ENCODE measurements around the gene CNOT3. TPM values are rescaled to one million over a fixed set of nuclear protein-coding genes. Genes with fewer than 3 reads are reported as not detected.

The CNOT3 gene
- total and polyA plus RNA-seq, 2 donors (not counting 1 experiment from before 2014, with no cell fraction given) = 28.1 to 82.1 TPM

DNA sequence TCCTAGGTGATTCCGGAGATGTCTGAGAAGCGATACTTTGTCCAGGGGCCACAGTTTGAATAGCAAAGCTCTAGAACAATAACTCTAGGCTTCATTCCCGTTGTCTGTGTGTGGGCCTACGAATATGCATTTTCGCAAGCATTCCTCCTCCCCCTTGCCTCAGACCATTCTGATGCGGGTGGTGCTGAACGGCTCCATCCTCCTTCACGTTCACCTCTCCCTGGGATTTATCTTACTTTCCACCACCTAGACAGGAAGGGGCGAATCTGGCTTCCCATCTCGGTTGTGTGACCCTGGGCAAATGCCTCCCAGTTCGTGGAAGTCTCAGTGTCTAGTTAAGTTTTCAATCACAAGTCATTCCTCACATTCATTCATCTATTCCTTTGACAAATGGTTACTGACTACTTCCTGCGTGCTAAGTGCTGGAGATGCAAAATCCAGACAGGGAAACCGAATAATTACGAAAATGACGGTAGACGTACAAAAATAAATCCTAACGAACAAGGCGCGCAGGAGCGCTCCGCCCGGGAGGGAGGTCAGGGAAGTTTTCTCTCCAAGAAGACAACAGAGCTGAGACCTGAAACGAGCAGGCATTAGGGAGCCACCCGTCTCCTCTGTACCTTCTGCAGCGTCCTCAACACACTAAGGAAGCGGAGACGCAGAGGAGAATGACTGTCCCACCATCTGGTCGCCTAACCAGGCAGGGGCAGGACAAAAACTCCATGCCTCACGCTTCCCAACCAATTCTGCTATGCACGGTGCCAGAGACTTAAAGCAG is 1.3 kb upstream of the CNOT3 start:
- Histone ChIP-seq H3K27ac (ENCODE audit: low read length in 2 of 2) (peak overlapping the region; percentile 4 to 15), H3K4me2 (replicated peaks; ENCODE audit: low read depth, low read length, poor library complexity, severe bottlenecking) (peak overlapping the region; percentile 82), H3K79me2 (ENCODE audit: control insufficient read depth, insufficient read depth, low read length) (peaks cover 37% of the 10 kb centered on the region), H3K9me3 (ENCODE audit: control extremely low read depth in 1 of 3, control insufficient read depth in 2 of 3, insufficient read depth in 1 of 3, low read length in 2 of 3) (no peaks in the 10 kb centered on the region), H4K20me1 (ENCODE audit: control insufficient read depth, insufficient read depth, low read length, poor library complexity, severe bottlenecking) (peaks cover 34% of the 10 kb centered on the region), H2AFZ (ENCODE audit: insufficient read depth, low read depth, low read length, poor library complexity, severe bottlenecking) (peak overlapping the region; percentile 81), H3K4me1 (ENCODE audit: control insufficient read depth in 2 of 2, insufficient read depth in 2 of 2, low read length in 2 of 2) (peaks cover 24 to 32% of the 10 kb centered on the region in 2 donors), H3K27me3 (replicated peaks in 1 of 4; ENCODE audit: control extremely low read depth in 1 of 4, control insufficient read depth in 3 of 4, insufficient read depth in 4 of 4, low read length in 3 of 4) (peaks cover 0 to 13% (median 2%) of the 10 kb centered on the region in 4 experiments), H3K4me3 (ENCODE audit: control extremely low read depth in 1 of 5, extremely low read depth in 1 of 5, insufficient read depth in 1 of 5, low read depth in 2 of 5, low read length in 4 of 5) (peak overlapping the region; percentile 9 to 65 (median 48)), H3K9ac (ENCODE audit: low read length) (peak overlapping the region; percentile 61), H3K36me3 (replicated peaks in 1 of 2; ENCODE audit: control extremely low read depth in 1 of 2, control insufficient read depth in 1 of 2, extremely low read depth in 1 of 2, insufficient read depth in 2 of 2, low read length in 1 of 2) (peaks cover 0 to 11% of the 10 kb centered on the region in 2 experiments)
- intact Hi-C loops (cut with micrococcal nuclease) = no loop called here
- no peaks in the 10 kb centered on the region for H3K9me3 Mint-ChIP-seq (ENCODE audit: insufficient read depth)
- CTCF ChIA-PET = interaction anchor here (1.1 to 2.0 kb wide), 5 partner anchors 21 to 940 kb away, joined by 3 to 7 read pairs (median 5); partner anchors contain the start of genes LENG1, PRPF31 and TFPT
- POLR2A ChIA-PET = interaction anchor here (0.8 to 1.8 kb wide), 7 partner anchors 16 to 1518 kb away, joined by 3 to 25 read pairs (median 5); partner anchors contain the start of genes LENG1, MBOAT7, NDUFA3 and PRPF31
- H3K4me3 Mint-ChIP-seq = peak overlapping the region; percentile 89
- H3K27ac Mint-ChIP-seq = peak overlapping the region; percentile 89
- ATAC-seq (ENCODE audit: low read depth) = no peak
- TF ChIP-seq, protein P1, sequence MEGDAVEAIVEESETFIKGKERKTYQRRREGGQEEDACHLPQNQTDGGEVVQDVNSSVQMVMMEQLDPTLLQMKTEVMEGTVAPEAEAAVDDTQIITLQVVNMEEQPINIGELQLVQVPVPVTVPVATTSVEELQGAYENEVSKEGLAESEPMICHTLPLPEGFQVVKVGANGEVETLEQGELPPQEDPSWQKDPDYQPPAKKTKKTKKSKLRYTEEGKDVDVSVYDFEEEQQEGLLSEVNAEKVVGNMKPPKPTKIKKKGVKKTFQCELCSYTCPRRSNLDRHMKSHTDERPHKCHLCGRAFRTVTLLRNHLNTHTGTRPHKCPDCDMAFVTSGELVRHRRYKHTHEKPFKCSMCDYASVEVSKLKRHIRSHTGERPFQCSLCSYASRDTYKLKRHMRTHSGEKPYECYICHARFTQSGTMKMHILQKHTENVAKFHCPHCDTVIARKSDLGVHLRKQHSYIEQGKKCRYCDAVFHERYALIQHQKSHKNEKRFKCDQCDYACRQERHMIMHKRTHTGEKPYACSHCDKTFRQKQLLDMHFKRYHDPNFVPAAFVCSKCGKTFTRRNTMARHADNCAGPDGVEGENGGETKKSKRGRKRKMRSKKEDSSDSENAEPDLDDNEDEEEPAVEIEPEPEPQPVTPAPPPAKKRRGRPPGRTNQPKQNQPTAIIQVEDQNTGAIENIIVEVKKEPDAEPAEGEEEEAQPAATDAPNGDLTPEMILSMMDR (IDR thresholded peaks at IDR 0.05) = no peak
- no peak for TF ChIP-seq EZH2 (IDR thresholded peaks at IDR 0.05; ENCODE audit: borderline replicate concordance, insufficient read depth, low read depth, low read length, poor library complexity, severe bottlenecking)
- peak; percentile 43 for DNase-seq
- H3K27me3 Mint-ChIP-seq = peaks cover 4% of the 10 kb centered on the region
- WGBS (ENCODE audit: insufficient coverage) = 6% methylated on average over 29 of the region's 30 CpGs
- peaks cover 41% of the 10 kb centered on the region for H3K4me1 Mint-ChIP-seq
